NT2/D1 (cell line): Measurements from ENCODE around the gene SPTAN1.

Experiments
- YY1 ChIP-seq: IDR thresholded peaks from 2 replicates; pipeline ENCODE4 v1.6.1; 2011; ENCODE audit not compliant: insufficient read length, insufficient read depth
- ZNF274 ChIP-seq: IDR thresholded peaks from 2 replicates; pipeline ENCODE4 v1.6.1; 2011; ENCODE audit warnings: mild to moderate bottlenecking, low read depth, low read length

GRCh38 chr9:128593039-128593438, 40.7 kb downstream of the SPTAN1 start:
- TF ChIP-seq YY1 = no peak
- no peak for TF ChIP-seq ZNF274
